Mesenchymal stem cell (in vitro differentiated cells and primary cell): Measurements from ENCODE around the gene ESPN.

Experiments
- DNase-seq: peaks from one replicate; pipeline ENCODE4 v3.0.0-alpha.2; 2013
- H2AFZ ChIP-seq: one replicate; pipeline ENCODE4 v1.6.1; 2013; ENCODE audit warnings: low read depth, mild to moderate bottlenecking, control low read depth, inconsistent platforms, low read length, moderate library complexity
- H2AK5ac ChIP-seq: 2 replicates; pipeline ENCODE4 v1.6.1; 2013; ENCODE audit warnings: low read length, moderate library complexity, mild to moderate bottlenecking, inconsistent platforms; ENCODE audit not compliant: severe bottlenecking
- H2BK120ac ChIP-seq: one replicate; pipeline ENCODE4 v1.6.1; 2013; ENCODE audit warnings: low read depth, mild to moderate bottlenecking, inconsistent platforms, low read length, moderate library complexity
- H2BK12ac ChIP-seq, 2 experiments: one replicate each; pipeline ENCODE4 v1.6.1; 2013; ENCODE audit warnings: inconsistent platforms in 2 of 2, low read length in 2 of 2, mild to moderate bottlenecking in 2 of 2, moderate library complexity in 2 of 2, control low read depth in 1 of 2
- H2BK15ac ChIP-seq: one replicate; pipeline ENCODE4 v1.6.1; 2013; ENCODE audit warnings: mild to moderate bottlenecking, low read depth, inconsistent platforms; ENCODE audit not compliant: poor library complexity, severe bottlenecking
- H2BK5ac ChIP-seq: 2 replicates; pipeline ENCODE4 v1.6.1; 2013; ENCODE audit warnings: low read depth, mild to moderate bottlenecking, low read length, control low read depth, inconsistent platforms; ENCODE audit not compliant: poor library complexity, severe bottlenecking
- H3K14ac ChIP-seq, 2 experiments: one replicate each; pipeline ENCODE4 v1.6.1; 2013; ENCODE audit warnings: inconsistent platforms in 2 of 2, low read length in 2 of 2, control low read depth in 1 of 2, mild to moderate bottlenecking in 1 of 2, moderate library complexity in 1 of 2
- H3K18ac ChIP-seq, 2 experiments: one replicate each; pipeline ENCODE4 v1.6.1; 2013; ENCODE audit warnings: inconsistent platforms in 2 of 2, low read length in 2 of 2, control low read depth in 1 of 2, low read depth in 1 of 2, mild to moderate bottlenecking in 1 of 2
- H3K23ac ChIP-seq, 2 experiments: one replicate each; pipeline ENCODE4 v1.6.1; 2013; ENCODE audit warnings: inconsistent platforms in 2 of 2, low read length in 2 of 2, mild to moderate bottlenecking in 2 of 2, moderate library complexity in 2 of 2, control low read depth in 1 of 2
- H3K27ac ChIP-seq: 2 replicates; pipeline ENCODE4 v1.5.1; 2013; ENCODE audit warnings: mild to moderate bottlenecking, moderate library complexity, low read length, control low read depth, inconsistent platforms; ENCODE audit not compliant: poor library complexity, severe bottlenecking
- H3K27me3 ChIP-seq, 2 experiments: 2 replicates each; pipeline versions ENCODE4 v1.6.1 to v1.7.0; 2013; ENCODE audit warnings: low read length in 2 of 2, mild to moderate bottlenecking in 2 of 2, moderate library complexity in 2 of 2, control low read depth in 1 of 2, inconsistent platforms in 1 of 2; ENCODE audit not compliant: control insufficient read depth in 1 of 2, insufficient read depth in 1 of 2
- H3K36me3 ChIP-seq, 2 experiments: 2 replicates each; pipeline versions ENCODE4 v1.6.1 to v1.7.0; 2013; ENCODE audit warnings: low read length in 2 of 2, control low read depth in 1 of 2, inconsistent platforms in 1 of 2, low read depth in 1 of 2, mild to moderate bottlenecking in 1 of 2; ENCODE audit not compliant: insufficient read depth in 2 of 2, control insufficient read depth in 1 of 2
- H3K4ac ChIP-seq, 2 experiments: one replicate each; pipeline ENCODE4 v1.6.1; 2013; ENCODE audit warnings: inconsistent platforms in 2 of 2, low read length in 2 of 2, mild to moderate bottlenecking in 2 of 2, moderate library complexity in 2 of 2, control low read depth in 1 of 2, low read depth in 1 of 2
- H3K4me1 ChIP-seq: 2 replicates; pipeline ENCODE4 v1.6.1; 2013; ENCODE audit warnings: low read depth, low read length, control low read depth; ENCODE audit not compliant: control insufficient read depth, insufficient read depth
- H3K4me2 ChIP-seq: 2 replicates; pipeline ENCODE4 v1.6.1; 2013; ENCODE audit warnings: low read length, mild to moderate bottlenecking, inconsistent platforms; ENCODE audit not compliant: poor library complexity, severe bottlenecking
- H3K4me3 ChIP-seq, 2 experiments: 2 replicates each; pipeline versions ENCODE4 v1.5.1 to v1.7.0; 2013; ENCODE audit warnings: low read length in 2 of 2, mild to moderate bottlenecking in 2 of 2, control low read depth in 1 of 2, low read depth in 1 of 2; ENCODE audit not compliant: insufficient read depth in 1 of 2
- H3K79me1 ChIP-seq: replicated peaks from 2 replicates; pipeline ENCODE4 v1.6.1; 2013; ENCODE audit warnings: mild to moderate bottlenecking, control low read depth, low read length, inconsistent platforms; ENCODE audit not compliant: poor library complexity, severe bottlenecking
- H3K9ac ChIP-seq: 2 replicates; pipeline ENCODE4 v1.7.0; 2013; ENCODE audit warnings: mild to moderate bottlenecking, low read length, moderate library complexity
- H3K9me3 ChIP-seq: 2 replicates; pipeline ENCODE4 v1.7.0; 2013; ENCODE audit warnings: mild to moderate bottlenecking, low read length; ENCODE audit not compliant: control insufficient read depth
- H4K8ac ChIP-seq: one replicate; pipeline ENCODE4 v1.6.1; 2013; ENCODE audit warnings: inconsistent platforms, mild to moderate bottlenecking, low read length, moderate library complexity
- H4K91ac ChIP-seq: one replicate; pipeline ENCODE4 v1.6.1; 2013; ENCODE audit warnings: mild to moderate bottlenecking, low read length, inconsistent platforms
- WGBS: methylation state at CpG from one replicate; pipeline ENCODE4 v1.1.7; 2013; ENCODE audit warnings: mixed read lengths; 5-methylcytosine and 5-hydroxymethylcytosine counted together

Gene ESPN

DNA sequence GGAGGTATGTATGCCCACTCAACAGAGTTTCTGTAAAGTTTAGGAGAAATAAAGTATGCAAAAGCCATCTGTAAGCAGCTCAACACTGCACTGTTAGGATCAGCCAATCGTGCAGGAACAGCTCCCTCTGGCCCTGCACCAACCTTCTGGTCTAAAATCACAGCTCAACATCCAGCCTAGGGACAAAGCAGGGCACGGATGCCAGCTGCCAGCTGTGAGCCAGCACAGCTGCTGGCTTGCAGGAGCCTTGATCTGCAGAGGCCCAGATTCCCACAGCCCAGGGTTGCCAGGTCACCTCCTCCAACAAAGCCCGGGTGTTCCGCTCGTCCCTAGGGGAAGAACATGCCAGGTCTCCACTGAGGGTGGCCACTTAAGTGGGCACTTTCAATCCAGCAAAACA, 39.6 kb upstream of the ESPN start:
- peak overlapping the region in 1 of 2 experiments; percentile 55 for H3K4ac ChIP-seq
- no peak overlapping the region for H3K27ac ChIP-seq
- 98% methylated on average over 5 of the region's 5 CpGs for WGBS
- H4K8ac ChIP-seq, result peak overlapping the region; percentile 98
- H3K14ac ChIP-seq, result peak overlapping the region in 1 of 2 experiments; percentile 15
- H3K18ac ChIP-seq, result peak overlapping the region; percentile 34 to 78
- H3K4me3 ChIP-seq, result peak overlapping the region in 1 of 2 experiments; percentile 33
- no peaks in the 10 kb centered on the region for H3K9me3 ChIP-seq
- peaks cover 30% of the 10 kb centered on the region for H3K79me1 ChIP-seq
- no peak overlapping the region for H3K23ac ChIP-seq
- no peak overlapping the region for H3K9ac ChIP-seq
- peak overlapping the region; percentile 0 for H2BK120ac ChIP-seq
- no peak overlapping the region for H2AK5ac ChIP-seq
- peaks cover 18% of the 10 kb centered on the region for H3K4me1 ChIP-seq
- peak overlapping the region; percentile 55 for H4K91ac ChIP-seq
- no peak overlapping the region for H2BK5ac ChIP-seq
- no peaks in the 10 kb centered on the region for H3K36me3 ChIP-seq
- H2BK15ac ChIP-seq, result no peak overlapping the region
- no peaks in the 10 kb centered on the region for H3K27me3 ChIP-seq
- no peak for DNase-seq
- peak overlapping the region in 1 of 2 experiments; percentile 89 for H2BK12ac ChIP-seq
- H3K4me2 ChIP-seq, result no peak overlapping the region
- H2AFZ ChIP-seq, result no peak overlapping the region

- 38% methylated on average over 22 of the region's 22 CpGs for WGBS
- H2BK120ac ChIP-seq, result peak overlapping the region; percentile 12
- peak overlapping the region; percentile 94 for H2AK5ac ChIP-seq
- peak overlapping the region; percentile 38 for H3K27ac ChIP-seq
- peak overlapping the region; percentile 98 for H4K8ac ChIP-seq
- peaks cover 18% of the 10 kb centered on the region for H3K4me1 ChIP-seq
- peak overlapping the region; percentile 89 to 92 for H2BK12ac ChIP-seq
- peak overlapping the region; percentile 32 for H3K9ac ChIP-seq
- no peak overlapping the region for H2BK15ac ChIP-seq
- no peaks in the 10 kb centered on the region for H3K9me3 ChIP-seq
- H3K4ac ChIP-seq, result peak overlapping the region; percentile 93 to 98
- peak overlapping the region in 1 of 2 experiments; percentile 89 for H3K23ac ChIP-seq
- H2AFZ ChIP-seq, result peak overlapping the region; percentile 73
- H3K14ac ChIP-seq, result peak overlapping the region in 1 of 2 experiments; percentile 97
- H3K4me2 ChIP-seq, result peak overlapping the region; percentile 31
- H2BK5ac ChIP-seq, result no peak overlapping the region
- peak overlapping the region; percentile 5 to 33 for H3K4me3 ChIP-seq
- no peaks in the 10 kb centered on the region for H3K36me3 ChIP-seq
- H3K27me3 ChIP-seq, result no peaks in the 10 kb centered on the region
- H3K18ac ChIP-seq, result peak overlapping the region; percentile 91 to 94
- peak overlapping the region; percentile 92 for H4K91ac ChIP-seq
- DNase-seq, result peak; percentile 77
- H3K79me1 ChIP-seq, result peaks cover 32% of the 10 kb centered on the region
These were observed 38.9 kb upstream of the ESPN start for GRCh38 chr1:6385488-6386191.

DNA sequence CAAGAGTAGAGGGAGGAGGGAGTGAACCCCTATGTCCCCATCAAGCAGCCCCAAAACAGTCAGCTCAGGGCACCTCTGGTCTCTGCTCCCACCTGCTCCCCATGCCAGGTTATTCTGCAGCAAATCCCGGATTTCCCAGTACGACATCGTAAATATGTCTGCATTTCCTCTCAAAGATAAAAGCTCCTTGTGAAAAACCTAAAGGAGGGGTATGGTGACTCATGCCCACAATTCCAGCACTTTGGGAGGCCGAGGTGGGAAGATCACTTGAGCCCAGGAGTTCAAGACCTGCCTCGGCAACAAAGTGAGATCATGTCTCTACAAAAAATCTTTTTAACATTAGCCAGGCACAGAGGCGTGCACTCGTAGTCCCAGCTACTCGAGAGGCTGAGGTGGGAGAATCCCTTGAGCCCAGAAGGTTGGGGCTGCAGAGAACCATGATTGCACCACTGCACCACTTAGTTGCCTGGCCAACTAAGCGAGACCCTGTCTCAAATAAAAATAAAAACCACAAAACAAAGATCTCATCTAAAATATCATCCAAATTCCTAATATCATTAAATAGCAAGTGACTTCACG, 38.1 kb upstream of the ESPN start:
- no peak overlapping the region for H3K9ac ChIP-seq
- H2BK15ac ChIP-seq, result no peak overlapping the region
- H3K36me3 ChIP-seq, result no peaks in the 10 kb centered on the region
- peak; percentile 80 for DNase-seq
- peak overlapping the region; percentile 12 for H2BK120ac ChIP-seq
- peaks cover 34% of the 10 kb centered on the region for H3K79me1 ChIP-seq
- no peaks in the 10 kb centered on the region for H3K9me3 ChIP-seq
- no peak overlapping the region for H2BK5ac ChIP-seq
- H3K27ac ChIP-seq, result peak overlapping the region; percentile 38
- H2BK12ac ChIP-seq, result peak overlapping the region in 1 of 2 experiments; percentile 45
- H3K14ac ChIP-seq, result no peak overlapping the region
- no peak overlapping the region for H2AK5ac ChIP-seq
- no peak overlapping the region for H3K4me3 ChIP-seq
- peak overlapping the region in 1 of 2 experiments; percentile 67 for H3K4ac ChIP-seq
- H3K18ac ChIP-seq, result peak overlapping the region in 1 of 2 experiments; percentile 91
- H3K4me1 ChIP-seq, result peaks cover 18% of the 10 kb centered on the region
- no peak overlapping the region for H4K91ac ChIP-seq
- peak overlapping the region; percentile 7 for H3K4me2 ChIP-seq
- peak overlapping the region; percentile 98 for H4K8ac ChIP-seq
- H2AFZ ChIP-seq, result no peak overlapping the region
- no peaks in the 10 kb centered on the region for H3K27me3 ChIP-seq
- H3K23ac ChIP-seq, result no peak overlapping the region
- 30% methylated on average over 10 of the region's 10 CpGs for WGBS

DNA sequence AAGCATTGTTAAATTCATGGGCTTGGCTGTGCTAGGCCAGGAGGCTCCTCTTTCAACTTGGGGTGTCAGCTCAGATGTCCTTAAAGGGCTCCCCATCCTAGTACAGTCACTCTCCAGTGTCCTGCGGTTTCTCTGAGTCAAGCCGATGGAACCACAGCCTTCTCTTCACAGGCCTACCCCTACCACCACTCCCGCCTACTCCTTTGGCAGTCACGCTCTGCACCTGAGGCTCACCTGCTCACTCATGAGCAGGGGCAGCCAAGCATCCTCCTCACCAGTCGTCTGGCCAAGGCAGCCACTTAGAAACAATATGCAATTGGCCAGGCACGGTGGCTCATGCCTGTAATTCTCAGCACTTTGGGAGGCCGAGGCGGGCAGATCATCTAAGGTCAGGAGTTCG, 34.6 kb upstream of the ESPN start:
- no peak for DNase-seq
- Histone ChIP-seq H3K27me3 (no peaks in the 10 kb centered on the region), H2BK5ac (no peak overlapping the region), H2BK12ac (peak overlapping the region in 1 of 2 experiments; percentile 51), H3K18ac (peak overlapping the region in 1 of 2 experiments; percentile 28), H3K14ac (no peak overlapping the region), H3K79me1 (peaks cover 32% of the 10 kb centered on the region), H2BK120ac (no peak overlapping the region), H3K23ac (no peak overlapping the region), H3K36me3 (no peaks in the 10 kb centered on the region), H3K4ac (no peak overlapping the region), H2BK15ac (no peak overlapping the region), H3K9ac (no peak overlapping the region), H2AK5ac (no peak overlapping the region), H3K4me2 (no peak overlapping the region), H4K91ac (no peak overlapping the region), H3K4me3 (no peak overlapping the region), H4K8ac (no peak overlapping the region), H3K9me3 (no peaks in the 10 kb centered on the region), H3K4me1 (peaks cover 29% of the 10 kb centered on the region), H3K27ac (no peak overlapping the region), H2AFZ (no peak overlapping the region)
- WGBS, result 93% methylated on average over 9 of the region's 9 CpGs
